Measurements from ENCODE around the gene METTL9. TPM values are rescaled to one million over a fixed set of nuclear protein-coding genes. Genes with fewer than 3 reads are reported as not detected.
"Not testable (repeated sequence)": the region's sequence is repeated elsewhere in the genome, so short reads cannot be mapped to it uniquely, and the experiment has no call there.

METTL9 gene
- total RNA-seq, 1 donor from 2014 or later = 97.7 TPM

- Histone ChIP-seq H3K36me3 (no peaks in the 10 kb centered on the region), H3K27ac (no peak overlapping the region), H3K4me3 (no peak overlapping the region), H3K4me1 (no peaks in the 10 kb centered on the region), H3K9me3 (no peaks in the 10 kb centered on the region), H3K27me3 (no peaks in the 10 kb centered on the region)
- TF ChIP-seq POLR2AphosphoS5 (IDR thresholded peaks at IDR 0.05; ENCODE audit: insufficient read depth in 1 of 2, low read depth in 1 of 2) = no peak
- TF ChIP-seq POLR2A (IDR thresholded peaks at IDR 0.05) = no peak
- TF ChIP-seq CTCF (IDR thresholded peaks at IDR 0.05) = no peak
- no peak for DNase-seq (ENCODE audit: extremely low spot score in 2 of 2)
- intact Hi-C loops (cut with DNase I) = no loop called here
These were observed 33.3 kb upstream of the METTL9 start for GRCh38 chr16:21565861-21566669.

- TF ChIP-seq POLR2A (IDR thresholded peaks at IDR 0.05) (no peak), CTCF (IDR thresholded peaks at IDR 0.05) (no peak), POLR2AphosphoS5 (IDR thresholded peaks at IDR 0.05; ENCODE audit: insufficient read depth in 1 of 2, low read depth in 1 of 2) (no peak)
- intact Hi-C loops (cut with DNase I) = no loop called here
- no peak overlapping the region for H3K27ac ChIP-seq
- H3K27me3 ChIP-seq = no peaks in the 10 kb centered on the region
- no peaks in the 10 kb centered on the region for H3K9me3 ChIP-seq
- H3K4me1 ChIP-seq = no peaks in the 10 kb centered on the region
- H3K4me3 ChIP-seq = no peak overlapping the region
- no peak for DNase-seq (ENCODE audit: extremely low spot score in 2 of 2)
- no peaks in the 10 kb centered on the region for H3K36me3 ChIP-seq
These were observed 32.4 kb upstream of the METTL9 start for GRCh38 chr16:21566891-21567414.

- H3K4me3 ChIP-seq; H3K4me1 ChIP-seq; intact Hi-C loops (cut with DNase I); H3K36me3 ChIP-seq; H3K27me3 ChIP-seq; H3K9me3 ChIP-seq; H3K27ac ChIP-seq; DNase-seq (ENCODE audit: extremely low spot score in 2 of 2): not testable (repeated sequence)
These were observed 31.9 kb upstream of the METTL9 start for GRCh38 chr16:21567496-21567895.

GRCh38 chr16:21568502-21569189 lies 30.7 kb upstream of the METTL9 start:
- Histone ChIP-seq H3K27ac (no peak overlapping the region), H3K27me3 (no peaks in the 10 kb centered on the region), H3K4me1 (no peaks in the 10 kb centered on the region), H3K4me3 (no peak overlapping the region), H3K36me3 (no peaks in the 10 kb centered on the region), H3K9me3 (no peaks in the 10 kb centered on the region)
- intact Hi-C loops (cut with DNase I) = no loop called here
- DNase-seq (ENCODE audit: extremely low spot score in 2 of 2) = no peak
- TF ChIP-seq POLR2AphosphoS5 (IDR thresholded peaks at IDR 0.05; ENCODE audit: insufficient read depth in 1 of 2, low read depth in 1 of 2) = no peak
- no peak for TF ChIP-seq CTCF (IDR thresholded peaks at IDR 0.05)
- TF ChIP-seq POLR2A (IDR thresholded peaks at IDR 0.05) = no peak

DNA sequence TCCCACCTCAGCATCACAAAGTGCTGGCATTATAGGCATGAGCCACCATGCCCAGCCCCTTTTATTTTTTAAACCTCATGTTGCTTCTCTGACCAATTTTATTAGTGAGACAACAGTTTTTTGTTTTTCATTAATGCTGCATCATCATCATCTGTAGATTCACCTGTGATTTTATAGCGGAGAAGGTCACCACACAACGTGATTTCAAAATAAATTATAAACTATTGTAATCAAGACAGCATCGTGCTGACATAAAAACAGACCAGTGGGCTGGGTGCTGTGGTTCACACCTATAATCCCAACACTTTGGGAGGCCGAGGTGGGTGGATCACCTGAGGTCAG lies 28.7 kb upstream of the METTL9 start:
- Histone ChIP-seq H3K27me3 (no peaks in the 10 kb centered on the region), H3K4me1 (no peaks in the 10 kb centered on the region), H3K27ac (no peak overlapping the region), H3K36me3 (no peaks in the 10 kb centered on the region), H3K4me3 (no peak overlapping the region), H3K9me3 (no peaks in the 10 kb centered on the region)
- TF ChIP-seq POLR2A (IDR thresholded peaks at IDR 0.05) = no peak
- no peak for TF ChIP-seq CTCF (IDR thresholded peaks at IDR 0.05)
- no peak for TF ChIP-seq POLR2AphosphoS5 (IDR thresholded peaks at IDR 0.05; ENCODE audit: insufficient read depth in 1 of 2, low read depth in 1 of 2)
- DNase-seq (ENCODE audit: extremely low spot score in 2 of 2) = no peak
- intact Hi-C loops (cut with DNase I) = no loop called here

DNA sequence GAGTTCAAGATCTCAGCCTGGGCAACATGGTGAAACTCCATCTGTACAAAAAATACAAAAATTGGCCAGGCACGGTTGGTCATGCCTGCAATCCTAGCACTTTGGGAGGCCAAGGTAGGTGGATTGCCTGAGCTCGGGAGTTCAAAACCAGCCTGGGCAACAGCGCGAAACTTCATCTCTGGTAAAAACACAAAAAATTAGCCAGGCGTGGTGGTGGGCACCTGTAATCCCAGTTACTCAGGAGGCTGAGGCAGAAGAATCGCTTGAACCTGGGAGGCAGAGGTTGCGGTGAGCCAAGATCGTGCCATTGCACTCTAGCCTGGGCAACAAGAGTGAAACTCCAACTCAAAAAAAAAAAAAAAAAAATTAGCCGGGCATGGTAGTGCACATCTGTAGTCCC lies 25.9 kb upstream of the METTL9 start:
- H3K9me3 ChIP-seq; H3K27ac ChIP-seq; intact Hi-C loops (cut with DNase I); DNase-seq (ENCODE audit: extremely low spot score in 2 of 2); H3K4me3 ChIP-seq; H3K27me3 ChIP-seq; H3K36me3 ChIP-seq; H3K4me1 ChIP-seq: not testable (repeated sequence)
